H1 (cell line): ENCODE data around the gene PBX1. TPM values are rescaled to one million over a fixed set of nuclear protein-coding genes. Genes with fewer than 3 reads are reported as not detected.

Source experiments
- CTCF ChIA-PET: fragments of 300-600 bp; sonication (Branson Sonifier 250); formaldehyde crosslinking; loops from one replicate; lab custom pipeline; 2021; ENCODE audit not compliant: partially characterized antibody; lab: Charles Lee
- POLR2A ChIA-PET: fragments of 300-600 bp; sonication (Branson Sonifier 250); formaldehyde crosslinking; loops from one replicate; lab custom pipeline; 2021; ENCODE audit warnings: inconsistent platforms; ENCODE audit not compliant: partially characterized antibody; lab: Charles Lee
- DNase-seq, 2 experiments: peaks; one replicate each; pipeline versions ENCODE4 v3.0.0 to v3.0.0-alpha.2; 2010 to 2022; ENCODE audit warnings: low spot score in 2 of 2, low read depth in 1 of 2, mixed read lengths in 1 of 2
- FAIRE-seq: peaks from 2 replicates; lab custom pipeline; 2011; peaks lifted over from hg19 to GRCh38; lab: Jason Lieb, UNC
- H2AFZ ChIP-seq: 2 replicates; pipeline ENCODE4 v1.8.1; 2012; ENCODE audit warnings: low read length, inconsistent platforms
- H2AK5ac ChIP-seq: 2 replicates; pipeline ENCODE4 v1.6.1; 2013; ENCODE audit warnings: low read depth, low read length
- H2BK120ac ChIP-seq: replicated peaks from 2 replicates; pipeline ENCODE3; 2013; ENCODE audit warnings: low read depth, low read length, inconsistent platforms
- H2BK12ac ChIP-seq: 2 replicates; pipeline ENCODE4 v1.6.1; 2013; ENCODE audit warnings: low read depth, low read length
- H2BK15ac ChIP-seq: 2 replicates; pipeline ENCODE4 v1.6.1; 2013; ENCODE audit warnings: low read length
- H2BK20ac ChIP-seq: 2 replicates; pipeline ENCODE4 v1.6.1; 2013; ENCODE audit warnings: low read length
- H2BK5ac ChIP-seq: 2 replicates; pipeline ENCODE4 v1.6.1; 2013; ENCODE audit warnings: low read depth, low read length
- H3K14ac ChIP-seq: 2 replicates; pipeline ENCODE4 v1.6.1; 2013; ENCODE audit warnings: inconsistent platforms; ENCODE audit not compliant: insufficient read length
- H3K18ac ChIP-seq: 2 replicates; pipeline ENCODE4 v1.6.1; 2013; ENCODE audit warnings: low read length; ENCODE audit errors: extremely low read depth
- H3K23ac ChIP-seq: 2 replicates; pipeline ENCODE4 v1.6.1; 2013; ENCODE audit warnings: inconsistent platforms; ENCODE audit not compliant: insufficient read length
- H3K23me2 ChIP-seq: 2 replicates; pipeline ENCODE4 v1.6.1; 2013; ENCODE audit warnings: low read depth, low read length
- H3K27ac ChIP-seq: 2 replicates; pipeline ENCODE4 v1.6.1; 2011; ENCODE audit warnings: low read depth, low read length, inconsistent platforms
- H3K27me3 ChIP-seq, 4 experiments: replicated peaks in 1 of 4; 1 replicate in 1 of 4; 2 replicates in 3 of 4; pipeline versions ENCODE4 v1.6.1 to v1.8.1; 2011 to 2013; ENCODE audit warnings: low read length in 3 of 4, mild to moderate bottlenecking in 3 of 4, inconsistent platforms in 2 of 4, mixed read lengths in 2 of 4, moderate library complexity in 1 of 4; ENCODE audit not compliant: control insufficient read depth in 3 of 4, insufficient read depth in 3 of 4; ENCODE audit errors: extremely low read depth in 1 of 4
- H3K36me3 ChIP-seq, 4 experiments: 2 replicates each; pipeline versions ENCODE4 v1.6.1 to v1.8.1; 2011 to 2013; ENCODE audit warnings: mild to moderate bottlenecking in 4 of 4, low read length in 3 of 4, moderate library complexity in 2 of 4, control low read depth in 1 of 4, inconsistent platforms in 1 of 4; ENCODE audit not compliant: insufficient read depth in 4 of 4, control insufficient read depth in 2 of 4
- H3K4ac ChIP-seq: replicated peaks from 2 replicates; pipeline ENCODE3; 2013; ENCODE audit warnings: low read length, low read depth, mixed read lengths, inconsistent platforms; ENCODE audit not compliant: insufficient read length
- H3K4me1 ChIP-seq, 4 experiments: replicated peaks in 1 of 4; 1 replicate in 1 of 4; 2 replicates in 3 of 4; pipeline versions ENCODE4 v1.6.1 to v1.8.1; 2011 to 2013; ENCODE audit warnings: low read length in 3 of 4, inconsistent platforms in 2 of 4, mixed read lengths in 1 of 4; ENCODE audit not compliant: insufficient read depth in 4 of 4, control insufficient read depth in 3 of 4
- H3K4me2 ChIP-seq, 2 experiments: 2 replicates each; pipeline versions ENCODE4 v1.6.1 to v1.8.1; 2011 to 2013; ENCODE audit warnings: low read depth in 2 of 2, low read length in 2 of 2, control low read depth in 1 of 2, inconsistent platforms in 1 of 2, mild to moderate bottlenecking in 1 of 2; ENCODE audit not compliant: insufficient read depth in 1 of 2
- H3K4me3 ChIP-seq, 4 experiments: fragments of 200-600, 300-600 bp in 1 of 4; sonication (generic), shearing (Covaris generic), sonication (Bioruptor Twin) in 1 of 4; 2 replicates each; pipeline versions ENCODE4 v1.5.1 to v1.8.1; 2011 to 2016; ENCODE audit warnings: low read length in 4 of 4, low read depth in 3 of 4, control low read depth in 2 of 4, inconsistent platforms in 2 of 4, mild to moderate bottlenecking in 2 of 4, mixed read lengths in 1 of 4, moderate library complexity in 1 of 4; ENCODE audit not compliant: insufficient read depth in 2 of 4; ENCODE audit errors: extremely low read depth in 1 of 4
- H3K56ac ChIP-seq: replicated peaks from 2 replicates; pipeline ENCODE3; 2013; ENCODE audit warnings: low read depth, mild to moderate bottlenecking, mixed read lengths, low read length, inconsistent platforms; ENCODE audit not compliant: insufficient read length
- H3K79me1 ChIP-seq: 2 replicates; pipeline ENCODE4 v1.6.1; 2013; ENCODE audit warnings: low read depth, low read length, control low read depth
- H3K79me2 ChIP-seq, 2 experiments: 2 replicates each; pipeline versions ENCODE4 v1.6.1 to v1.8.1; 2012 to 2013; ENCODE audit warnings: low read length in 2 of 2, mild to moderate bottlenecking in 2 of 2, inconsistent platforms in 1 of 2; ENCODE audit not compliant: insufficient read depth in 2 of 2, control insufficient read depth in 1 of 2
- H3K9ac ChIP-seq, 4 experiments: replicated peaks in 1 of 4; 1 replicate in 1 of 4; 2 replicates in 3 of 4; pipeline versions ENCODE4 v1.6.1 to v1.8.1; 2011 to 2013; ENCODE audit warnings: low read depth in 3 of 4, low read length in 3 of 4, control low read depth in 2 of 4, mild to moderate bottlenecking in 2 of 4, moderate library complexity in 2 of 4, inconsistent platforms in 1 of 4; ENCODE audit errors: extremely low read depth in 1 of 4
- H3K9me3 ChIP-seq, 2 experiments: 2 replicates each; pipeline versions ENCODE4 v1.6.1 to v1.8.1; 2012 to 2013; ENCODE audit warnings: mild to moderate bottlenecking in 2 of 2, moderate library complexity in 2 of 2, control low read depth in 1 of 2, inconsistent platforms in 1 of 2, low read depth in 1 of 2, low read length in 1 of 2, mixed read lengths in 1 of 2; ENCODE audit not compliant: insufficient read depth in 2 of 2
- H4K20me1 ChIP-seq, 2 experiments: replicated peaks in 1 of 2; 2 replicates each; pipeline versions ENCODE3 to v1.8.1; 2011 to 2013; ENCODE audit warnings: inconsistent platforms in 2 of 2, low read length in 2 of 2, mild to moderate bottlenecking in 1 of 2; ENCODE audit not compliant: insufficient read depth in 2 of 2, control insufficient read depth in 1 of 2
- H4K5ac ChIP-seq: 2 replicates; pipeline ENCODE4 v1.6.1; 2013; ENCODE audit warnings: low read length, low read depth, mixed read lengths, inconsistent platforms; ENCODE audit not compliant: insufficient read length
- H4K8ac ChIP-seq: 2 replicates; pipeline ENCODE4 v1.8.0; 2013; ENCODE audit warnings: mild to moderate bottlenecking, moderate library complexity, low read length, inconsistent platforms; ENCODE audit not compliant: insufficient read depth; ENCODE audit errors: extremely low read depth
- H4K91ac ChIP-seq: replicated peaks from 2 replicates; pipeline ENCODE3; 2013; ENCODE audit warnings: low read length, mixed read lengths, inconsistent platforms; ENCODE audit not compliant: insufficient read length
- CBX5 ChIP-seq: fragments of 300-800, 300-1000 bp; sonication (generic); IDR thresholded peaks from 2 replicates; pipeline ENCODE4 v1.7.1; 2016; ENCODE audit warnings: antibody characterized with exemption, low read length, low read depth
- EZH2 ChIP-seq: fragments of 200-600 bp; sonication (generic); IDR thresholded peaks from 2 replicates; pipeline ENCODE4 v1.7.1; 2012; ENCODE audit warnings: low read depth, mild to moderate bottlenecking, moderate library complexity, low read length, inconsistent platforms; ENCODE audit not compliant: severe bottlenecking
- GABPA ChIP-seq: IDR thresholded peaks from 2 replicates; pipeline ENCODE4 v1.6.1; 2011; ENCODE audit warnings: mild to moderate bottlenecking, low read length, moderate library complexity, borderline replicate concordance; ENCODE audit not compliant: insufficient read depth
- SIX5 ChIP-seq: IDR thresholded peaks from 2 replicates; pipeline ENCODE4 v1.6.1; 2011; ENCODE audit warnings: mild to moderate bottlenecking, low read depth, low read length
- TAF7 ChIP-seq: optimal IDR thresholded peaks from 2 replicates; pipeline ENCODE3; 2011; ENCODE audit warnings: low read depth, mild to moderate bottlenecking, inconsistent platforms, low read length, moderate library complexity, borderline replicate concordance
- WGBS, 2 experiments: shearing (Covaris generic) in 1 of 2; methylation state at CpG; one replicate each; pipeline versions ENCODE4 v1.1.6 to v1.1.7; 2013 to 2015; ENCODE audit warnings: low lambda C conversion rate in 2 of 2, mixed read lengths in 2 of 2, inconsistent platforms in 1 of 2, low coverage in 1 of 2, missing lambda C conversion rate in 1 of 2; ENCODE audit not compliant: insufficient replicate concordance in 2 of 2, insufficient coverage in 1 of 2, insufficient read length in 1 of 2; ENCODE audit errors: extremely low coverage in 1 of 2, missing lambda C conversion rate in 1 of 2; 5-methylcytosine and 5-hydroxymethylcytosine counted together
- polyA plus RNA-seq, 7 experiments: library from polyadenylated mRNA; depleted of rRNA in 3 of 7; stranded (reverse) in 5 of 7; unstranded in 2 of 7; fragments of >200 nt in 5 of 7; fragments of 200-250 nt in 2 of 7; gene quantifications; 1 replicate in 5 of 7; 2 replicates in 1 of 7; 4 replicates in 1 of 7; pipeline versions ENCODE4 v1.2.1 to v1.2.3, GENCODE V29; 2011 to 2013; ENCODE audit warnings: missing spikeins in 2 of 7, mixed read lengths in 2 of 7
- total RNA-seq: library from RNA; stranded (reverse); fragmentation: NEBNext Ultra II Directional; extraction: Animal tissue kit (Norgen Biotek cat#: 25700); gene quantifications from 2 replicates; pipeline ENCODE4 v1.2.1, GENCODE V29; 2021
- TF ChIP-seq, protein P1 (sequence below), 3 experiments: IDR thresholded peaks; 1 replicate in 2 of 3; 2 replicates in 1 of 3; pipeline versions ENCODE4 v1.5.1 to v1.6.1; 2011; ENCODE audit warnings: low read length in 3 of 3, mild to moderate bottlenecking in 3 of 3, inconsistent platforms in 2 of 3, low read depth in 1 of 3, moderate library complexity in 1 of 3; ENCODE audit not compliant: insufficient read depth in 1 of 3; ENCODE audit errors: control extremely low read depth in 1 of 3

Gene PBX1
- total and polyA plus RNA-seq, 2 of the 8 experiments (the other 6 are each of a cell fraction or from before 2014, with no cell fraction given), result 87.4 to 124 TPM

DNA sequence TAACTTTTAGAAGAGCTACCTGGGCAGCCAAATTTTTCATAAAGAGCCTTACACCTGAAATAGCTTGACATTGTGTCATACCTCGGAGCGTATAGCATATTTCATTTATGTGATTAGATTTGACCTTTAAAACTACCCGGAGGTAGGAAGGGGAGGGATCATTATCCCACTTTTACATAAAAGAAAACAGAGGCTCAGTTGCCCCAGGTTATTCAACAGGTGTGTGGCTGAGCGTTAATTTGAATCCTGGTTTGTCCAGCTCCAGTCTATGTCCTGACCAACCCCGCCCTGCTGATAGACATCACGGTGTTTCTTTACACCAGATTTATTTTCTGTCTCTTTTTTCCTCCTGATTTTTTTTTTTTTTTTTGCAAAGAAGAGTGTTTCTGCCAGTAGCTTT is 39.7 kb downstream of the PBX1 start:
- H2BK20ac ChIP-seq, result no peak overlapping the region
- H2BK5ac ChIP-seq, result no peak overlapping the region
- H3K9ac ChIP-seq, result no peak overlapping the region
- DNase-seq (no peak), FAIRE-seq (no peak)
- H3K79me1 ChIP-seq, result peaks cover 4% of the 10 kb centered on the region; the same call in 1 of the 2 replicates
- H4K91ac ChIP-seq, result no peak overlapping the region
- 90% methylated on average over 6 of the region's 6 CpGs; no CpG with 5 or more reads in 1 of the 2 experiments for WGBS, 2 experiments
- no peak overlapping the region for H3K18ac ChIP-seq
- H2BK15ac ChIP-seq, result no peak overlapping the region
- no peak overlapping the region for H3K14ac ChIP-seq
- H2AFZ ChIP-seq, result no peak overlapping the region
- H3K4me2 ChIP-seq, result no peak overlapping the region
- no peak overlapping the region for H4K8ac ChIP-seq
- H3K79me2 ChIP-seq, result peaks cover 6 to 79% of the 10 kb centered on the region in 2 experiments; a peak in 3 of 4 replicates
- no peak overlapping the region for H3K23ac ChIP-seq
- H3K23me2 ChIP-seq, result no peaks in the 10 kb centered on the region
- H2BK12ac ChIP-seq, result no peak overlapping the region
- ChIA-PET POLR2A (interaction anchor here (1.0 to 1.3 kb wide), 2 partner anchors 8 to 21 kb away, joined by 3 to 4 read pairs; no protein-coding TSS in a partner anchor), CTCF (interaction anchor here (0.7 to 1.5 kb wide), 8 partner anchors 11 to 189 kb away, joined by 3 to 4 read pairs (median 3); no protein-coding TSS in a partner anchor)
- no peaks in the 10 kb centered on the region for H3K27me3 ChIP-seq
- TF ChIP-seq EZH2 (no peak), CBX5 (no peak), TAF7 (no peak), GABPA (no peak), SIX5 (no peak)
- TF ChIP-seq, protein P1, sequence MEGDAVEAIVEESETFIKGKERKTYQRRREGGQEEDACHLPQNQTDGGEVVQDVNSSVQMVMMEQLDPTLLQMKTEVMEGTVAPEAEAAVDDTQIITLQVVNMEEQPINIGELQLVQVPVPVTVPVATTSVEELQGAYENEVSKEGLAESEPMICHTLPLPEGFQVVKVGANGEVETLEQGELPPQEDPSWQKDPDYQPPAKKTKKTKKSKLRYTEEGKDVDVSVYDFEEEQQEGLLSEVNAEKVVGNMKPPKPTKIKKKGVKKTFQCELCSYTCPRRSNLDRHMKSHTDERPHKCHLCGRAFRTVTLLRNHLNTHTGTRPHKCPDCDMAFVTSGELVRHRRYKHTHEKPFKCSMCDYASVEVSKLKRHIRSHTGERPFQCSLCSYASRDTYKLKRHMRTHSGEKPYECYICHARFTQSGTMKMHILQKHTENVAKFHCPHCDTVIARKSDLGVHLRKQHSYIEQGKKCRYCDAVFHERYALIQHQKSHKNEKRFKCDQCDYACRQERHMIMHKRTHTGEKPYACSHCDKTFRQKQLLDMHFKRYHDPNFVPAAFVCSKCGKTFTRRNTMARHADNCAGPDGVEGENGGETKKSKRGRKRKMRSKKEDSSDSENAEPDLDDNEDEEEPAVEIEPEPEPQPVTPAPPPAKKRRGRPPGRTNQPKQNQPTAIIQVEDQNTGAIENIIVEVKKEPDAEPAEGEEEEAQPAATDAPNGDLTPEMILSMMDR (IDR thresholded peaks at IDR 0.05; ENCODE audit: control extremely low read depth in 1 of 3, insufficient read depth in 1 of 3, low read depth in 1 of 3, low read length in 3 of 3), result no peak
- H2BK120ac ChIP-seq, result no peak overlapping the region
- H3K4ac ChIP-seq, result no peak overlapping the region
- H3K4me1 ChIP-seq, result peaks cover 12 to 36% (median 28%) of the 10 kb centered on the region in 4 experiments
- H3K36me3 ChIP-seq, result peaks cover 0 to 15% (median 3%) of the 10 kb centered on the region in 4 experiments; a peak in 3 of 8 replicates
- H3K9me3 ChIP-seq, result no peaks in the 10 kb centered on the region
- H2AK5ac ChIP-seq, result no peak overlapping the region
- no peak overlapping the region for H3K4me3 ChIP-seq
- no peak overlapping the region for H3K56ac ChIP-seq
- peaks cover 13 to 16% of the 10 kb centered on the region in 2 experiments for H4K20me1 ChIP-seq
- no peak overlapping the region for H3K27ac ChIP-seq
- no peak overlapping the region for H4K5ac ChIP-seq
